ENCODE results near the gene RNF121.

The RNF121 gene

DNA sequence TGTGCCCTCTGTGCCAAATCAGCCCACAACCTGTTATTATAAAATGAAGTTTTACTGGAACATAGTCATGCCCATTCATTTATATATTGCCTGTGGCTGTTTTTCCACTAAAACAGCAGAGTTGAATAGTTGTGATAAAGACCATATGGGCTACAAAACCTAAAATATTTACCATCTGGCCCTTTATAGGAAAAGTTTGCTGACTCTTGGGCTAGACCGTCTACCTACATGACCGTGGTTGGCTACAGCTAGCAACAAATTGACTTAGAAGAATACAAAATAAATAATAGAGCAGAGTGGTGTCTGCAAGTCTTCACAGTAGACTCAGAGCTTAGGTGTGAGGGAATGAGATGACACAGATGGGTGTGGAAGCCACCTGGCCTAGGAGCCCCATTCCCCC lies 58.7 kb downstream of the RNF121 start:
- DNase-seq (ENCODE audit: low read depth, low spot score): no peak

DNA sequence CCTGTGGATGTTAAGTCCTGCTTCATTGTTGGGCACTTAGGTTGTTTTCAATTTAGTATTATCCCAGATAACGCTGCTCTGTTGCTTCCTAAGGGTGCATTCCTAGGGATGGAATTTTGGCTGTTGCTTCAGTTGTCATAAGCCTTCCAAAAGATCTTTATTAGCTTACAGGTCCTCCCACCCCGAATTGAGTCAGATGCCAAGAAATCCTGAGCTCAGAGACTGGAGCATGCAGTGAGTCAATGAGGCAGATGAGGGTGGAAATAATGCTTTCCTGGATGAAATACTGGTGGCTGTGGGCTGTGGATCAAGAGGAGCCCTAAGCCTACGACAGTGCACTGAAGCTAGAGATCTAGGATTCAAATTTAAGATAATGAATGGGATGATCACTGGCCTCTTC lies 59.2 kb downstream of the RNF121 start:
- DNase-seq (ENCODE audit: low read depth, low spot score): no peak

DNA sequence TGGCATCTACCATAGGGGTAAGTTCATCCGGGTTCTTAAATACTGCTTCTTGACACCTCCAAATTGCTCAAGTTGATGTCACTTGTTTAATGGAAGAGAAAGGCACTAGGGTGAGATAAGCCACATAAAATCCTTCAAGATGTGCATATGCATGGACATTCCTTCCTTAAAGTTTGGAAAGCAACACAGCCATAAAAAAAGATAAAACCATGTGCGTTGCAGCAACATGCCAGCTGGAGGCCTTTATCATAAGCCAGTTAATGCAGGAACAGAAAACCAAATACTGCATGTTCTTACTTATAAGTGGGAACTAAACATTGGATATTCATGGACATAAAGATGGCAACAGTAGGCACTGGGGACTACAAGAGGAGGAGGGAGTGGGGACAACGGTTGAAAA lies 61.9 kb downstream of the RNF121 start:
- DNase-seq (ENCODE audit: low read depth, low spot score): no peak

DNA sequence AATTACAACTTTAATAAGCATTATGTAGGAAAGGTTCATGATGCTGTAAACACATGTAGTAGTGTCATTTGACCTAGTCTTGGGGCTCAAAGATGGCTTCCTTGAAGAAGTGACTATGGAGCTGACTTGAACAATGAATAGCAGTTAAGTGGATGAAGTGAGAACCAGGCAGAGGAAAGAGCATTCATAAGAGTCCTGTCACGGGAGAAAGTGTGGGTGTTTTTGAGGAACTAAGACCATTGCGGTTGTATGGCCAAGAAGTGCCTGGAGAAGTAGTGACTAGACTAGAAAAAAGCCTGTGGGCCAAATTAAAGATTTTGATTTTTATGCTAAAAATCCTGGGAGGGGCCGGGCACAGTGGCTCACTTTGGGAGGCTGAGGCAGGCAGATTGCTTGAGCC lies 62.6 kb downstream of the RNF121 start:
- no peak for DNase-seq (ENCODE audit: low read depth, low spot score)

DNA sequence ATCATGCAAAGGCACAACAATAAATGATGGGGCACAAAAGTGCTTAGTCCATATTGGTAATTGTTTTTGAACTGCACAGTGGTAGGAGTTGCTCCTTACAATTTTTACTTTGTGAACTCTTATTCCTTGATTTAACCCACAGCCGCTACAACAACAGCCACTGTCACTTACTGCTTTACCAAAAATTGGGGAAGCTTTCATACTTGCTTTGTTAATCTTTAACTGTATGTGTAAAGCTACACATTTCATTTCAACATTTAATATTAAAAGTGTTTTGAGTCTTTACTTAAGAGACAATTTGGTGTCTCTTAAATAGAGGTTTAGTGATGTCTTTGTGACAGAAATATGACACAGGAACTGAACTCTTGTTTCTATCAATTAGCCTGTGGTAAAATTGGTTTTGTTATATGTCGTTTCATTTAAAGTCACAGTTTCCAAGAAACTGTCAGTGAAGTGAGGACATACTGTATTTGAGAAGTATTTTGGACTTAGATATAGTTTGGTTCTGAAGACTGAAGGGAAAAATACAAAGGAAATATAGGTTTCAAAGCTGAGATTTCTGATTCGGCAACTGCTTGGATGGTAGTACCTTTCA lies 63.4 kb downstream of the RNF121 start:
- DNase-seq (ENCODE audit: low read depth, low spot score): no peak

DNA sequence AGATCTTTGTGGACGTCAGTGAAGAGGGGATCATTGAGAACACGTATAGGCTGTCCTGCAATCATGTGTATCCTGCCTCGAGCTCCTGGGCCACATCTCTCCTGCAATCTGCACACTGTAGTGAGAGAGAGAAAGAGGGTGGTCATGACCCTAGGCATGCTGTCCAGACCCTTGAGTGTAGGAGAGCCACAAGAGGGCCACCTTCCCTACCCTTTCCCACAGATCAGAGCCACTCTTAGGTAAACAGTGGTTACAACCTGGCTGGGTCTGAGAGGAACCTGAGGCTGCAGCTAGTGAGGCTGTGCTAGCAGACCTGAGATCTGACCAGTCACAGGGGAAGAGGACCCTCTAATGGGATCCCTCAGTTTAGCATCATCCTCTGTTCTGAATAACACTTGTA lies 65.9 kb downstream of the RNF121 start:
- no peak for DNase-seq (ENCODE audit: low read depth, low spot score)

DNA sequence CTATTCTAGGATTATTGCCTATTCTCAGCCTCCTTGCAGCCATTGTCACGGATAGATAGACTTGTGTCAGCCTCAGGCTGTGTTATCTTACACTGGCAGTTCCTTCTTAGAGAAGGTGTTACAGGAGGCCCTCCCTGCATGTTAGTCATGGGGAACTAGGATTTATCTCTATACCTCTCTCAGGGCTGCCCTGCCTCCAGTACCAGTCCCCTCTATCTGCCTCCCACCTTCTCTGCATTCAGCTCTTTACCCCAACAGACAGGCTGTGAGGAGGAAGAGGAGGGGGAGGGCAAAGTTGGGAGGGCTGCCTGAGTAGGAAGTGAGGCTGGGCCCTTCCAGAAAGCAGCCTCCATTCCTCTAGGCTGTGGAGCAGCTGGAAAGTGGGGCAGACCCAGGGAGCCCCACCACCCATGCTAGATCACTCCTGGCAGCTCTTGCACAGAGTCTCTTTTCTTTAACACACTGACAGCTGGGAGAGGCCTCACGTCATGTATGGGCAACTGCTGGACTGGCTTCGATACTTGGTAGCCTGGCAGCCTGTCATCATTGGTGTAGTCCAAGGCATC lies 67.0 kb downstream of the RNF121 start:
- no peak for DNase-seq (ENCODE audit: low read depth, low spot score)

DNA sequence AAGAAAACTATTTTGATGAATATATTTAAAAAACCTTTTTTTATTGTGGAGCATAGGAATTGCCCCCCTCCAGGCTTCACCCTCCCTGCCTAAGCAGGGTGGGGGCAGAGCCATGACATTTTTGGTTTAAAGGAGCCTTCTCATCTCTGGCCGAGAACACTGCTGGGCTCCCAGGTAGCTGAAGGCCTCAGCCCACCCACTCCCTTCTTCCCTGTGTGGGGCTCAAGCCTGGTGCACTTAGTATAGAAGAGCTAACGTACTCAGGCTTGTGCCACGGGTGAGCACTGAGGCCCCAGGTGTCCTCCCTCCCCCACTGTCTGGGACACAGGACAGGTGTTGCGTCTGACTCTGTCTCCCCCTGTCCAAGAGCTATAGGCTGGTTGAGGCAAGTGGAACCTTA lies 67.7 kb downstream of the RNF121 start:
- no peak for DNase-seq (ENCODE audit: low read depth, low spot score)

DNA sequence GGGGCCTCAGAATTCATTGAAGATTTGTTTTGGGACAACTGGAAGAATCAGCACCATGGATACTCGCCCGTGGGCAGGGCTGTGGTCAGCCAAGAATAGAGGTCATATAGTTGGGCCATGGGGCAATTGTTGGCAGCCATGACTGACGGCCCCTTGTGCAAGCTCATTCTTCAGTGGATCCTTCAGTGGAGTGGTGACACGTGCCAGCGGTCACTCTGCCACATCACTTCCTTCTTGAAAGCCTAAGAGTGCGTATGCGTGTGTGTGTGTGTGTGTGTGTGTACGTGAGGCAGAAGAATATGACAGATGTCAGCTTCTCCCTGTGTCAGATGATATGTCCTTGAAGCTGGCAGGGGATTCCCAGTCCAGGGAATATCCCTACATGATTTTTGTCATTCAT lies 68.1 kb downstream of the RNF121 start:
- no peak for DNase-seq (ENCODE audit: low read depth, low spot score)

DNA sequence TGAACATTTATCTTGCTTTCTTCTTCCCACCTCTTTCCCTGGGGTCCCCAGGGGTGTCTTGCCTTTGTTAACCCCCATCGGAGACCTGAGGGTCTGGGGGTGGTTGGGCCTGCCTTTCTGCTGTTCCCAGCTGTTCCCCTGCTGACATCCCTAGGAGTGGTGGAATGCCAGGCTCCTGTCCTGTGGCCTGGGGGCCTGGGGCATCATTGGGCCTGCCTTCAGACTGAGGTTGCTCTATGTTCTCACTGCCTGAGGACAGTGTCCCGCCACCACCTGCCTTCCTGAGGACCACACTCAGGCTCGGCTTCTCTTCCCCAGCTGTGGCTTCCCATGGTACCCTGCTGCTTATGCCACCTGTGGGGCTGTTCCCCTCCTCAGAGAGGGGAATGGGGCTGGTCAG lies 68.7 kb downstream of the RNF121 start:
- no peak for DNase-seq (ENCODE audit: low read depth, low spot score)

DNA sequence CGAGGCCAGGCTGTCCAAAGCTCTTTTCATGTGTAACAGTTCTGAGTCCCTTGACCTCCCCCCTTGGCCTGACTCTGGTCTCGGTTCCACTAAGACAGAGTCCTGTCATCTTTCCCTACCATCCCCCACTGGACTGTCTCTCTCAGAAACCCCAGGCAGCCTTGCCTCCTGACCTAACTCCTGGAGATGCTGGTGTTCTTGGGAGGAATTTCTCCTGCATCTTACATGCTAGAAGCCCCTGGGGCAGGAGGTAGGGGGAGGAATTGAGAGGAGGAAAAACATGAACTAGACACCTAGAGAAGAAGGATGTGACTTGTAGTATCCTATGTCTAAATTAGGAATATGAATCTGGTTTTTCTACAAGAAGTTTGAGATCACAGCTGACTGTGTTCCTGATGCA lies 69.2 kb downstream of the RNF121 start:
- DNase-seq (ENCODE audit: low read depth, low spot score): no peak

DNA sequence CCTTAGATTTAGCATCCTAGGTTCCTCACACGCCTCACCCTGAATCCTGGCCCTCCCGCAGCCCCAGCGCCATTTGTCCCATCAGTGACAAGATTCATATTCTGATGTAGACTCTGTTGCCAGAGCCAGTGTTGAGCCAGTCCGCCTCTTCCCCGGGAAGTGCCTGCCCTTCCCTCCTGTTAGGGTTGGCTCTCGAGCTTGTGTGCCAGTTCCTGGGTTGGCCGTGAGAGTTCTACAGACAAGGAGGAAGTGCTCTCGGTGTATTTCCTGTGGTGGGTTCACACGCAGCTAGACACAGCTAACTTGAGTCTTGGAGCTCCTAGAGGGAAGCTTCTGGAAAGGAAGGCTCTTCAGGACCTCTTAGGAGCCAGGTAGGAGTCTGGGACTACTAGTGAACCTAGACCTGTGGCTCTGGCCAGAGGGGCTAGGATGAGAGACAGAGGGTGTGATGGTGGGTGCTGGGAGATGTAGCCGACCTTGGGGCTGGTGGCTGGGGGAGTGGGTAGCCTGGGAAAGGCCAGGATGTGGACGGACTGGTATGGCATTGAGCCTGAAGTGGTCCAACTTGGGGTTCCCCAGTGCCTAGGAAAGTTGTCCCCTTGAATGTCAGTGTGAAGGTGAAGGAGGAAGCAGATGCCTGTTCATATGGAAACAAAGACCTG lies 69.9 kb downstream of the RNF121 start, which contains the start of gene IL18BP:
Gene IL18BP (plus strand): TSS at position 261 of the 662 bp plus-strand sequence. CDS start 1,076 bp downstream, outside the sequence.
- DNase-seq (ENCODE audit: low read depth, low spot score): no peak

DNA sequence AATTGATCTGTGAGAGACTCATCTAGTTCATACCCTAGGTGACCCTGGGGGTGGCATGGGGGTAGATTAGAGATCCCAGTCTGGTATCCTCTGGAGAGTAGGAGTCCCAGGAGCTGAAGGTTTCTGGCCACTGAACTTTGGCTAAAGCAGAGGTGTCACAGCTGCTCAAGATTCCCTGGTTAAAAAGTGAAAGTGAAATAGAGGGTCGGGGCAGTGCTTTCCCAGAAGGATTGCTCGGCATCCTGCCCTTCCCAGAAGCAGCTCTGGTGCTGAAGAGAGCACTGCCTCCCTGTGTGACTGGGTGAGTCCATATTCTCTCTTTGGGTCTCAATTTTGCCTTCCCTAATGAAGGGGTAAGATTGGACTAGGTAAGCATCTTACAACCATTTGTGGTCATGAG lies 70.5 kb downstream of the RNF121 start:
- no peak for DNase-seq (ENCODE audit: low read depth, low spot score)

DNA sequence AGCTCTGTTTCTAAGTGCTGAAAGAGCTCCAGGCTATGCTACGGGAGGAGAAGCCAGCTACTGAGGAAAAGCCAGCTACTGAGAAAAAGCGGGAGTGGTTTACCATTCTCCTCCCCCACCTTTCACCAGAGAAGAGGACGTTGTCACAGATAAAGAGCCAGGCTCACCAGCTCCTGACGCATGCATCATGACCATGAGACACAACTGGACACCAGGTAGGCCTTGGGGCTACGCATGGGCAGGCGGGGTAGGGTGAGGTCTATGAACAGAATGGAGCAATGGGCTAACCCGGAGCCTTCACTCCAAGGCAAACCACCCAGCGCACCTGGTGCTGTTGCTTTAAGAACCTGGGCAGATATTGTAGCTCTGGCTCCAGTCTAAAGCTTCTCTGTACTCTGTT lies 71.0 kb downstream of the RNF121 start:
- no peak for DNase-seq (ENCODE audit: low read depth, low spot score)

DNA sequence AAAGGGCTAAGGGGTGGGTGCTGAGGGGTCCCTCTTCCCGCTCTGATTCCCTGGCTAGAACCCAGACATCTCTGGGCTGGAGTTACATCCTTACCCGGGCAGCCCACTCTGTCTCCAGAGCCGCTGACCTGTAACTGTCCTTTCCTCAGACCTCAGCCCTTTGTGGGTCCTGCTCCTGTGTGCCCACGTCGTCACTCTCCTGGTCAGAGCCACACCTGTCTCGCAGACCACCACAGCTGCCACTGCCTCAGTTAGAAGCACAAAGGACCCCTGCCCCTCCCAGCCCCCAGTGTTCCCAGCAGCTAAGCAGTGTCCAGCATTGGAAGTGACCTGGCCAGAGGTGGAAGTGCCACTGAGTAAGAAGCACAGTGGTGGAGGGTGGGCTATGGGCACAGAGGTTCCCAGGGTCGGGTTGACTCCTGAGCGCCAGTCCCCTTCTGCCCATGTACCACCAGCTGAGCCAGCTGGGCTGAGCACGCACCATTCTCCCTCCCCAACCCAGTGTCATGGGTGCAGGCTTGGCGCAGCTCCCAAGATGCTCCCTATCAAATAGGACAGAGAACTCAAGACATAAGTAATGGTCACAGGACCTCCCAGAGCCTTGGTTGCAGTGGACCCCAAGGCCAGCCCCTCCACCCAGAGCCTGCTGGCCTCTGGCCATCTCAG lies 71.5 kb downstream of the RNF121 start:
- DNase-seq (ENCODE audit: low read depth, low spot score): no peak

DNA sequence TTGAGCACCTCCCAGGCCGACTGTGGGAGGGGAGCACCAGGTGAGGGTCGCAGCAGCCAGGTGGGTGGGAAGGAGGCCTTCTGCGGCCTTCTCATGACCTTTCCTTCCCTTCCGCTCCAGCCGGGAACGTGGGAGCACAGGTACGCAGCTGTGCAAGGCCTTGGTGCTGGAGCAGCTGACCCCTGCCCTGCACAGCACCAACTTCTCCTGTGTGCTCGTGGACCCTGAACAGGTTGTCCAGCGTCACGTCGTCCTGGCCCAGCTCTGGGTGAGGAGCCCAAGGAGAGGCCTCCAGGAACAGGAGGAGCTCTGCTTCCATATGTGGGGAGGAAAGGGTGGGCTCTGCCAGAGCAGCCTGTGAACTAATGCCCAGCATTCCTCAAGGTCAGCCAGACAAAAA lies 72.4 kb downstream of the RNF121 start:
- no peak for DNase-seq (ENCODE audit: low read depth, low spot score)

DNA sequence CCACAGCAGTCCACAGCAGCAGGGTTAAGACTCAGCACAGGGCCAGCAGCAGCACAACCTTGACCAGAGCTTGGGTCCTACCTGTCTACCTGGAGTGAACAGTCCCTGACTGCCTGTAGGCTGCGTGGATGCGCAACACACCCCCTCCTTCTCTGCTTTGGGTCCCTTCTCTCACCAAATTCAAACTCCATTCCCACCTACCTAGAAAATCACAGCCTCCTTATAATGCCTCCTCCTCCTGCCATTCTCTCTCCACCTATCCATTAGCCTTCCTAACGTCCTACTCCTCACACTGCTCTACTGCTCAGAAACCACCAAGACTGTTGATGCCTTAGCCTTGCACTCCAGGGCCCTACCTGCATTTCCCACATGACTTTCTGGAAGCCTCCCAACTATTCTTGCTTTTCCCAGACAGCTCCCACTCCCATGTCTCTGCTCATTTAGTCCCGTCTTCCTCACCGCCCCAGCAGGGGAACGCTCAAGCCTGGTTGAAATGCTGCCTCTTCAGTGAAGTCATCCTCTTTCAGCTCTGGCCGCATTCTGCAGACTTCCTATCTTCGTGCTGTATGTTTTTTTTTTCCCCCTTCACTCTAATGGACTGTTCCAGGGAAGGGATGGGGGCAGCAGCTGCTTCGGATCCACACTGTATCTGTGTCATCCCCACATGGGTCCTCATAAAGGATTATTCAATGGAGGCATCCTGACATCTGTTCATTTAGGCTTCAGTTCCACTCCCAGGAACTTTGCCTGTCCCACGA lies 73.2 kb downstream of the RNF121 start:
- DNase-seq (ENCODE audit: low read depth, low spot score): no peak

DNA sequence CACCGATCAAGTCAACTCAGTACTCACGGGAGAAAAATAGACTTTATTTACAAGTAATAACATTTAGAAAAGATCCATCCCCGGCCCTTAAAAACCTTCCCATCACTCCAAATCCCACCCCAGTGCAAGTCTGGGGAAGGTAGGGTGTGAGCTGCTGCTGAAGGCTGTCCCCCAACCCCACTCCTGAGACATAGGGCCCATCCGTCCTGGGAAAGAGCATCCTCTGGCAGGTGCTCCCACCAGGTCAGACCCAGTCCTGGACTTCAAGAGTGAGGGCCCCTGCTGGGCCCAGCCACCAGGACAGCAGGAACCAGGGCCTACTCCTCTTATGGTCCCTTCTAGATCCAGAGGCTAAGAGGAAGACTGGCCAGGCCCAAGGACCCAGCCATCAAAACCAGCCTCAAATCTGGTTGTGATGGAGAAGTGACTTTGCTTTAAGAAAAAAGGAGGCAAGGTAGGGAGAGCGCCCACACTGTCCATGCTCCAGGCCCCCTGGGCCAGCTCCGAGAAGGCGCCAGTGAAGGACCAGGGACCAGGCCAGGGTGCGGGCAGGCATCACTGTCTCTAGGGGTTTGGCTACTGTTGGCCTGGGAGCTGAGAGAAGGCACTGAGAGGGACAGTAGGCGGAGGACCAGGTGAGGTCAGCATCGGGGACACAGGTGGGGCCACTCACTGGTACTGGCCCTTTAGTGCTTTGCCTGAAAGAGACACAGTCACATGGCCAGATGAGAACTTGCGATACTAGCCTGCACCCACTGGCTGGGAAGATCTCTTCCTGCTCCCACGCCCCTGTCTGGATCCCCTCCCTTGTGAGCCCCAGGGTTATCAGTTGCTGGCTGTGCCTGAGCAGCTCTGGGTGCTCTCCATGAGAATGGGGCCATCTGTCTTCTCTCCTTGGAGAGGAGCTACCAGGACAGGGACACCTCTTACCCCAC lies 74.3 kb downstream of the RNF121 start:
- DNase-seq (ENCODE audit: low read depth, low spot score): no peak

DNA sequence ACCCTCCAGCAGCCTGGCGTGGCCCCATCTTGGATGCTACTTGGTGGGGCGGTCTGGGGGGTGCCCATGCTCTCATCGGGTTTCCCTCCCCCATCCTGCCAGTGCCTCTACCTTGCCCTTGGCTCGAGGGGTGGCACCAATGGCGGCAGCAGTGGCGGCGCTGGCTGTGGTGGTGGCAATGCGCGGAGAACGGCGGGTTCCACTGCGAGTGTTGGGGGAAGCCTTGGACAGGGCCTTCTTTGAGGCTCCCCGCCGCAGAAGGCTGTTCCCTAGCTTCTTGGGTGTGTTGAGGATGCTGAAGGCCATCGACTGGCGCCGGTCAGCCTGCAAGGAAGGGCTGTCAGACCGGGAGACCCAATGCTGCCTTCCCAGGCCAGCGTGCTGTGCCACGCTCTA lies 74.9 kb downstream of the RNF121 start:
- DNase-seq (ENCODE audit: low read depth, low spot score): no peak

DNA sequence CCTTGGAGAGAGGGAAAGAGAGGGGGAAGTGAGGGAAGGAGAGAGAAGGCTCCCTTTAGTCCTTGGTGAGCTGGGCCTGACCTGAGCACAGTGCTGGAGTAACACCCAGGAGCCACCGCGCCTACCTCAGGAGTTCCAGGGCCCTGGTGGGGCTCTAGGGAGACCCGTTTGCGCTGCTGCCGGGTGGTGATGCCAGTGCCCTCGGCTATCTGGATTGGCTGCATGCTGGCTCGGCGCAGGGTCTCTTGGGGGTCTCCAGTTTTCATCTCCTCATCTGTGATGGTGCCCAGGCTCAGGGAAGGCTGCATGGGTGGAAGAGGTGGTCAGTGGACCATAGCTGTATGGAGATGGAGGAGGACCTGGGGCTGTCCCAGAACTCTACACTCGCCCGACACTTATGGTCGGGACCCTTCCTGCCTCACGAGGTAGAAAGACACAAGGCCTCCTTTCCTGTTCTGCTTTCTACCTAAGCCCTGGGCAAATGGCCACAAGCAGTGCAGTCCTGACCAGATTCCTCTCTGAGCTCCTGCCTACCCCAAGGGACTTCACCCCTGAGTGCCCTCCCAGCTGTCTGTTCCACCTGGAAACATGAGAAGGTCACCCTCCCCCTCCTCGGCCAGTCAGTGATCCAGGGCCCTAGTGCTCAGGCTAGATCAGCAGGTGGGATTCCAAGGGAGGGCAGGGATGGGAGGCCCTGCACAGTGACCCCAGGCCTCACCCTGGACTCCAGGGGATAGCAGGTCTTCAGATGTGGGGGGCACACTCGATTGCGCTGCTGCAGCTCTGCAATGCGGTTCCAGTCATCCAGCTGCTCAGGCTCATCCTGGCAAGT lies 75.9 kb downstream of the RNF121 start:
- no peak for DNase-seq (ENCODE audit: low read depth, low spot score)
